ENCODE results near the gene TFE3.

TFE3 gene
- 42.8 to 53.6 reads per million in 2 donors for total RNA-seq

GRCh38 chrX:49043220-49043986 lies at the start of gene TFE3:
Gene TFE3, minus strand, starts transcription at chrX:49043357. Its CDS starts 131 bp downstream, at chrX:49043226.
- peak; percentile 83 to 98 (median 94) for DNase-seq

DNA sequence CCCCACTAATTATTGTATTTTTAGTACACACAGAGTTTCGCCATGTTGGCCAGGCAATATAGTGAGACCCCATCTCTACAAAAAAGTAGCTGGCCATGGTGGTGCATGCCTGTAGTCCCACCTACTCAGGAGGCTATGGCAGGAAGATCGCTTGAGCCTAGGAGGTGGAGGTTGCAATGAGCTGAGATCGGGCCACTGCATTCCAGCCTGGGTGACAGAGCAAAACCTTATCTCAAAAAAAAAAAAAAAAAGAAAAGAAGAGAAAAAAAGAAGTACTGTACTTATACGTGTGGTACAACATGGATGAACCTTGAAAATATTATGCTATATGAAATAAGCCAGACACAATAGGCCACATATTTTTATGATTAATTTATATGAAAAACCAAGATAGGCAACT lies 46.4 kb upstream of the TFE3 start:
- DNase-seq, result no peak

GRCh38 chrX:49082271-49082871 lies 39.2 kb upstream of the TFE3 start:
- DNase-seq, result no peak

GRCh38 chrX:49079489-49080428 lies 36.6 kb upstream of the TFE3 start, which contains the start of gene WDR45:
Gene WDR45, minus strand, starts transcription at chrX:49079887. Its CDS starts 1,792 bp downstream, at chrX:49078095.
- DNase-seq, result peak; percentile 32 to 81 (median 58)

DNA sequence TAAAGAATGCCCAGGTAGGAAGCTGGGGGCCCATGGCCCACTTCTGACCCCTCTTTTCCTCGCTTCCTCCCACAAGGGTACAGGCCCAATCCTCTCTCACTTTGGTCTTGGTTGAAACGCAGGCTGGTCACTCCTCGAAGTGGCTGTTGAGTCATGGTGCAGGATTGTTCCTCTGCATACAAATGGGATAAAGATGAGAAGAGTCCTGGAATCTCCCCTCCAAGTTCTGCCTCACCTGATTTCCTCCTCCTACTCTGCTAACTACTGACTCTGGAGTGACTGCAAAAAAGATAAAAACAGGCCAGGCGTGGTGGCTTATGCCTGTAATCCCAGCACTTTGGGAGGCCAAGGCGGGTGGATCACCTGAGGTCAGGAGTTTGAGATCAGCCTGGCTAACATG lies 34.8 kb upstream of the TFE3 start:
- DNase-seq, result no peak

DNA sequence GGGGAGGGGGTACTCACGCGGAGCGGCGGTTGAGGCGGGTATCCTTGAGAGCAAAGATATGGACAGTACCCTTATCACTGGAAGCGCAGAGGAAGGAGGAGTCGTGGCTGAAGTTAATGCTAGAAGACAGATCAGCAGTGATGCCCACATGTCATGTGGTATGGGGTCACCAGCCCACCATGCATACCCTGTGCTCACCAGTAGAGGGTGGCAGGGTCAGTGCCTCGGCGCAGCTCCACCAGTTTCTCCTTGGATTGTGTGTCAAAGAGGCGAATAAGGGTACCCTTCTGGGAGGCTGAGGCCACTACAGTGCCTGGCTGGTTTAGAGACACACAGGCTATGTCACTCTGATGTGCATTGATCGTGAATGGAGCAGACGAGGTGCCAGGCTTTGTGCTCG lies 32.2 kb upstream of the TFE3 start:
- no peak for DNase-seq

DNA sequence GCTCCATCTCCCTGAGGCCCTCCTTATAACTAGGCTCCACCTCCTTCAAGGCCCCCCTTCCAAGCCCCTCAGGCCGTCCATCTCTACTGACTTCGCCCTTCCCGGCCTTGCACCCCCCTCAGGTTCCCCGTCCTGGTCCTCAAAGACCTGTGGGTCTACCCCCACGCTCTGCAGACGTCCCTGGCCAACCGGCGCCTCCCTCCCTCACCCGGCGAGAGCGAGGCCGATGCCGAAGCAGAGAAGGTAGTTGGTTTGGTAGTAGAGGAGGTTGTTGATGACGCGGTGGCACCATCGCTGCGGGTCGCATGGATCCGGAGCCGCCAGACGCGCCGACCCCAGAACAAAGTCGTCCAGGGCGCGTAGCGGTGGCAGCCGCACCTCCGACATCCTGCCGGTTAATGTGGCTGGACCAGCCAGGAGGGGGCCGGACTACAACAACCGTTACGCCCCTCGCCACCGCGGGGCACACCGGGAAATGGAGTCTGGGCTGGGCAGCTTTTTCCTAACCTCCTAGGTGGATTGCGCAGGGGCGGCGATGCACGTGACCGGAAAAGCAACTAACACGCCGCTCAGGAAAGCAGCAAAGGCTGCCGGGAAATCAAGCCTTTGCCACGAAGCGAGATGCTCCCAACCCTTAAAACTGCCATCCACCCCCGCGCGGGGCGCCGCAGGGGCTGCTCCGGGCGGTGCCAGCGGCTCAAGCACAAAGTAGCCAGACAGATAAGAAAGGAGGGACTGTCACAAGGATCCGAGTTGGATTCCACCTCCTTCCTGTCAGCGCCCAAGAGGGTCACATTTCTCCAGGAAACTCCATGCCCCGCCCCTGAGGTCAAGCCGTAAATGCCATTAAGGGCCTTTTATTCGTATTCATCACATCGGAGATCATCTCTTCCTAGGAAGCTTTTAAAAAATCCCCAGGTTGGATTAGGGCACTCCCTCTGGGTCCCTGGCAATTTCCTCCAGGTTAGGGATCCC lies 30.7 kb upstream of the TFE3 start, which contains the start of gene PRAF2:
Gene PRAF2 (minus strand): TSS at position 402 of the 975 bp plus-strand sequence. CDS start 15 bp downstream, at position 387.
- peak; percentile 69 to 96 (median 86) for DNase-seq

- DNase-seq, result no peak
These were observed 29.5 kb upstream of the TFE3 start for GRCh38 chrX:49072712-49073095.

GRCh38 chrX:49071877-49072711 lies 28.9 kb upstream of the TFE3 start:
- no peak for DNase-seq

GRCh38 chrX:49070988-49071387 lies 27.8 kb upstream of the TFE3 start:
- no peak for DNase-seq

DNA sequence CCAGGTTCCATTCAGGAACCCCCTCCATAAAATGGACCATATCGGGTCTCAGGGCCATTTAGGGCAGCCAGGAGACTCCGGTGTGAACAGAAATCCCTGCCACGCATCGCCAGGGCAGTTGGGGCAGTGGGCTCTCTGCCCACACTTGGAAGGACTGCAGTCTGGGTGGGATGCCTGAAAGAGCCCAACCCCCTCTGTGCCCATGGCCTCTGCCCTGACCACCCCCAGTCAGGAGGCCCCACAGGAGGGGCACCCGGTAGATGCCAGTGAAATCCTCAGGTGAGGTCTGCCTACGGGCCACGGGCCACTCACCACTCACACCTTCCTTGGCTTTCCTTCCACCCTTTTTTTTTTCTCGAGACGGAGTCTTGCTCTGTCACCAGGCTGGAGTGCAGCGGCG lies 25.9 kb upstream of the TFE3 start:
- no peak for DNase-seq

DNA sequence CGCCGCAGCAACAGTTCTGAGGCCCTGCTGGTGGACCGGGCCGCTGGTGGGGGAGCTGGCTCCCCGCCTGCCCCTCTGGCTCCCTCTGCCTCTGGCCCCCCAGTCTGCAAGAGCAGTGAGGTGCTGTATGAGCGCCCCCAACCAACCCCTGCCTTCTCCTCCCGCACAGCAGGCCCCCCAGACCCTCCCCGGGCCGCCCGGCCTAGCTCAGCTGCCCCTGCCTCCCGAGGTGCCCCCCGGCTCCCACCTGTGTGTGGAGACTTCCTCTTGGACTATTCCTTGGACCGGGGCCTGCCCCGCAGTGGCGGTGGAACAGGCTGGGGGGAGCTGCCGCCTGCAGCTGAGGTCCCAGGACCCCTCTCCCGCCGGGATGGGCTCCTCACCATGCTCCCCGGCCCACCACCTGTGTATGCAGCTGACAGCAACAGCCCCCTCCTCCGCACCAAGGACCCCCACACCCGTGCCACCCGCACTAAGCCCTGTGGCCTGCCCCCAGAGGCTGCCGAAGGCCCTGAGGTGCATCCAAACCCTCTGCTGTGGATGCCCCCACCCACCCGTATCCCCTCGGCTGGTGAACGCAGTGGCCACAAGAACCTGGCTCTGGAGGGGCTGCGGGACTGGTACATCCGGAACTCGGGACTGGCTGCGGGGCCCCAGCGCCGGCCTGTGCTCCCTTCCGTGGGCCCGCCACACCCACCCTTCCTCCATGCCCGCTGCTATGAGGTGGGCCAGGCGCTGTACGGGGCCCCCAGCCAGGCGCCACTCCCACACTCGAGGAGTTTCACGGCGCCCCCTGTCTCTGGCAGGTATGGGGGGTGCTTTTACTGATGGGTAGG lies 24.3 kb upstream of the TFE3 start:
- DNase-seq, result no peak

- DNase-seq, result no peak
These were observed 23.5 kb upstream of the TFE3 start for GRCh38 chrX:49066690-49067089.

- DNase-seq, result no peak
These were observed 23.1 kb upstream of the TFE3 start for GRCh38 chrX:49066278-49066677.

- no peak for DNase-seq
These were observed 21.6 kb upstream of the TFE3 start for GRCh38 chrX:49064735-49065134.

DNA sequence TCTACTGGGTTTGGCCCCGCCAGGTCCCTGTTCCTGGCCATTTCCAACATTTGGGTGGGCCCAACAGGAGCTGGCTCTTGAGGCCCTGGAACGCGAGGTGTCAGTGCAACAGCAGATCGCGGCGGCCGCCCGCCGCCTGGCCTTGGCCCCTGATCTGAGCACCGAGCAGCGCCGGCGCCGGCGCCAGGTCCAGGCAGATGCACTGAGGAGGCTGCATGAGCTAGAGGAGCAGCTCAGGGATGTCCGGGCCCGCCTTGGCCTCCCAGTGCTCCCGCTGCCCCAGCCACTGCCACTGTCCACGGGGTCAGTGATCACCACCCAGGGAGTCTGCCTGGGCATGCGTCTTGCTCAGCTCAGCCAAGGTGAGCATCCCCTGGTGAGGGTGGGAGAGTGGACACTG lies 21.1 kb upstream of the TFE3 start:
- DNase-seq, result no peak

GRCh38 chrX:49063715-49064114 lies 20.6 kb upstream of the TFE3 start:
- no peak for DNase-seq

- DNase-seq, result no peak
These were observed 18.8 kb upstream of the TFE3 start for GRCh38 chrX:49061916-49062315.

- no peak for DNase-seq
These were observed 18.3 kb upstream of the TFE3 start for GRCh38 chrX:49061490-49061889.

- DNase-seq, result no peak
These were observed 17.8 kb upstream of the TFE3 start for GRCh38 chrX:49060914-49061313.
